ENCODE data around the gene BID.
"Not testable (repeated sequence)": the region's sequence is repeated elsewhere in the genome, so short reads cannot be mapped to it uniquely, and the experiment has no call there.

Gene BID

DNA sequence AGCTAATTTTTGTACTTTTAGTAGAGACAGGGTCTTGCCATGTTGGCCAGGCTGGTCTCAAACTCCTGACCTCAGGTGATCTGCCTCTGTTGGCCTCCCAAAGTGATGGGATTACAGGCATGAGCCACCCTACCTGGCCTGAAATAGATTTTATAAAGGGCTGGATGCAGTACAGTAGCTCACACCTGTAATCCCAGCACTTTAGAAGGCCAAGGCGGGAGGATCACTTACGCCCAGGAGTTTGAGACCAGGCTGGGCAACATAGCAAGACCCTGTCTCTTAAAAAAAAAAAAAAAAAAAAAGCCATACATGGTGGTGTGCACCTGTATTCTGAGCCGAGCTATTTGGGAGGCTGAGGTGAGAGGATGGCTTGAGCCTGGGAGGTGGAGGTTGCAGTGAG lies 76.0 kb downstream of the BID start:
- DNase-seq, result not testable (repeated sequence)

DNA sequence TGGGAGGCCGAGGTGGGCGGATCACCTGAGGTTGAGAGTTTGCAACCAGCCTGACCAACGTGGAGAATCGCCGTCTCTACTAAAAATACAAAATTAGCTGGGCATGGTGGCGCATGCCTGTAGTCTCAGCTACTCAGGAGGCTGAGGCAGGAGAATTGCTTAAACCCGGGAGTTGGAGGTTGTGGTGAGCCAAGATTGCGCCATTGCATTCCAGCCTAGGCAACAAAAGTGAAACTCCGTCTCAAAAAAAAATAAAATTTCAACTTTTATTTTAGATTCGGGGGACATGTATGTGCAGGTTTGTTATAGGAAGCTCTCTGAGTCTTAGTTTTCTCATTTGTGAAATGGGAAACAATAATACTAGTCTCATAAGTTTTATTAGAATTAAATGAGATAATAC lies 77.1 kb downstream of the BID start:
- DNase-seq, result not testable (repeated sequence)

- DNase-seq, result no peak
These were observed 78.3 kb downstream of the BID start for GRCh38 chr22:17695986-17696385.

GRCh38 chr22:17694752-17695151 lies 79.5 kb downstream of the BID start:
- no peak for DNase-seq

- no peak for DNase-seq
These were observed 80.1 kb downstream of the BID start for GRCh38 chr22:17694193-17694592.

DNA sequence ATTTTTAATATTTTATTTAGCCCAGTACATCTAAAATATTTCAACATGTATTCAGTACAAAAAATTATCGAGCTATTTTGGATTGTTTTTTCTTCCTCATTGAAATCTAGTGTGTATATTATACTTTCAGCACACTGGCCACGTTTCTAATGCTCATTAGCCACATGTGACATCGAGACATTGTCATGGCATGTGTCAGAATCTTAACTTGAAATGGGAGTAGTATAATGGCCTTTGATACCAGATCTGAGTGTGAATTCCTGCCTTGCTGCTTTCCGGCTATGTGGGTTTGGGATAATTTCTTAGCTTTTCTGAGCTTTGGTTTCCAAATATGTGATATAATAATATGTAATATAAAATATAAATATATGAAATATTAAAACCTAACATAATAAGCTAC lies 81.4 kb downstream of the BID start:
- DNase-seq, result no peak

DNA sequence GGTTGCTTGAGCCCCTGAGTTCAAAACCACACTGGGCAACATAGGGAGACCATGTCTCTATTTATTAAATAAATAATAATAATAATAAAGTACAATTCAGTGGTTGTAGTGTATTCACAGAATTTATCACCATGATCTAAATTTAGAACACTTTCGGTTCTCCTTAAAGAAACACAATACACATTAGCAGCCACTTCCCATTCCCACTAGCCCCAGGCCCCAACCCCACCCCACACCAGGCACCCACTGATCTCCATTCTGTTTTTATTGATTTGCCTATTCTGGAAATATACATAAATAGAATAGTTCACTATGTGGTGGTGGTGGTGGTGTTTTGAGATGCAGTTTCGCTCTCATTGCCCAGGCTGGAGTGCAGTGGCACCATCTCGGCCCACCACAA lies 90.0 kb downstream of the BID start:
- no peak for DNase-seq

All from NCI-H2081 (cell line).